ENCODE measurements around the gene DOLPP1.

Gene DOLPP1

DNA sequence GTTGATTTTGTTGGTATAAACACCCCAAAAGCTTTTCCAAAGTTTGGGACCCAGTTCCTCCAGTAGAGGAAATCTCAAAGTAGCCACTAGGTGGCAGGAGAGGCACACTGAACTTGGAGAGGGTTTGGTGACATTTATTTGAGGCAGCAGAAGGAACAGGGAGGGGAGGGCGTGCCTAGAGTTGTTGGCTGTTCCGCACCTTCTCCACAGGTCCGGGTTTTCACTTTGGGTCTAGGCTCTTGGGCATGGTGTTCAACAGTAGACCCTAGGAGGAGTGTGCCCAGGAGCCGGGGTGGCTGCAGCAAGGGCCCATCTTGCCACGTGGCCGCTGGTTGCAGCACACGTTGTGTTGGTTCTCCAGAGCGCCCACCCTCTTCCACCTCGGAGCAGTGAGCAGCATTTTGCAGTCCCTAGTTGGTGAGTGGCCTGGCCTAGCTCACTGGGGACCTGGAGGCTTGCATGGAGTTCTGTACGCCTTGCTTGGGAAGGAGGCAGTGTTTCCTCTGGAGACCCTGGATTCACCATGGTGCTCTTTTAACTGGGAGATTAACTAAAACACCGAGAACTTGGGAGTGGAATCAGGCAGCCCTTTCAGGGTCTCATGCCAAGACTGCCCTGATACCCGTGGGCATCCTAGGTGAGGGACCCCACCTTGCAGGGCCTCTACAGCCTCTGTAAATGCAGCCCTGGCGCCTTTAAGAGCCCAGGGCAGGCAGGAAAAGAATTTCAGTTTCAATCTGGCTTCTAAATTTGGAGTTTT is 58.5 kb downstream of the DOLPP1 start:
- peak; percentile 36 to 66 (median 48) for DNase-seq (ENCODE audit: low read depth in 3 of 3)

DNA sequence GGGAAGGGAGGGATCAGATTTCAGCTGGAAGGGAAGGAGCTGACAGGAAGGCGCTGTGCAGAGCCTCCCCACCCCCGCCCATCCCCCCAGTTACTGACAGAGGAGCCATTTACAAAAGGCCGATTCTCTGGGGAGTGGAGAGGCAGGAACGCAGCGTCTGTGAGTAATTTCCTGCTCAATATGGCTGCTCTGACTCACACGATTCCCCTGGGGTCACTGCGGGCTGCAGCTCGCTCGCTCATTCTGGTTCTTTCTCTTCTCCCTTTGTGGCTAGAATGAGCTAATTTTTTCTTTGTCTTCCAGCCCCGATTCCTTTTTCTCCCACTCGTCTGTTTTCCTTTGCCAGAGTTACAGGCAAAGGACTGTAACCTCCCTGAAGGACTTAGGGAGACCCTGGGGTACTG is 59.1 kb downstream of the DOLPP1 start:
- DNase-seq (ENCODE audit: low read depth in 3 of 3) = peak; percentile 39 to 71 (median 66)

Measured in stimulated activated CD4-positive, alpha-beta T cell treated with anti-CD3 and anti-CD28 coated beads, TNF-alpha, amount 100 ng/mL, for 4 hours (primary cell).